ENCODE measurements around the gene ANKRD11.

DNA sequence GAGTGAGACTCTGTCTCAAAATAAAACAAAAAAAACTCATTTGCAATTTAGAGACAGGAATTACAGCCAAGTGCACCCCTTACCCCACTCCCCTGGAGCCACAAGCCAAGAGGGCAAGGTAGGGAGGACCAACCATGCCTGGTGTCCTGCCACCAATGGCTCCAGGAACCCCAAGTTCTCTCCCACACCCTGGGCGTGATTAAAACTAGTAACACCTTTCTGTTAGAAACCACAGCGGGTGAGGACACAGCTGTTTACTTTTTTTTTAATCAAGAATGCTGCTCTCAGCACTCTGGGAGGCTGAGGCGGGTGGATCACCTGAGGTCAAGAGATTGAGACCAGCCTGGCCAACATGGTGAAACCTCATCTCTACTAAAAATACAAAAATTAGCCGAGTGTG, 38.1 kb downstream of the ANKRD11 start:
- TF ChIP-seq, protein P1, sequence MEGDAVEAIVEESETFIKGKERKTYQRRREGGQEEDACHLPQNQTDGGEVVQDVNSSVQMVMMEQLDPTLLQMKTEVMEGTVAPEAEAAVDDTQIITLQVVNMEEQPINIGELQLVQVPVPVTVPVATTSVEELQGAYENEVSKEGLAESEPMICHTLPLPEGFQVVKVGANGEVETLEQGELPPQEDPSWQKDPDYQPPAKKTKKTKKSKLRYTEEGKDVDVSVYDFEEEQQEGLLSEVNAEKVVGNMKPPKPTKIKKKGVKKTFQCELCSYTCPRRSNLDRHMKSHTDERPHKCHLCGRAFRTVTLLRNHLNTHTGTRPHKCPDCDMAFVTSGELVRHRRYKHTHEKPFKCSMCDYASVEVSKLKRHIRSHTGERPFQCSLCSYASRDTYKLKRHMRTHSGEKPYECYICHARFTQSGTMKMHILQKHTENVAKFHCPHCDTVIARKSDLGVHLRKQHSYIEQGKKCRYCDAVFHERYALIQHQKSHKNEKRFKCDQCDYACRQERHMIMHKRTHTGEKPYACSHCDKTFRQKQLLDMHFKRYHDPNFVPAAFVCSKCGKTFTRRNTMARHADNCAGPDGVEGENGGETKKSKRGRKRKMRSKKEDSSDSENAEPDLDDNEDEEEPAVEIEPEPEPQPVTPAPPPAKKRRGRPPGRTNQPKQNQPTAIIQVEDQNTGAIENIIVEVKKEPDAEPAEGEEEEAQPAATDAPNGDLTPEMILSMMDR (IDR thresholded peaks at IDR 0.05; ENCODE audit: insufficient read depth, low read length, poor library complexity, severe bottlenecking): no peak
- TF ChIP-seq EZH2phosphoT487 (conservative IDR thresholded peaks at IDR 0.05; ENCODE audit: low read length): no peak

All from SU-DHL-6 (cell line).